ENCODE results near the gene DDX5. TPM values are rescaled to one million over a fixed set of nuclear protein-coding genes. Genes with fewer than 3 reads are reported as not detected.

The DDX5 gene
- total and polyA plus RNA-seq, 2 donors (not counting 1 experiment from before 2014, with no cell fraction given), result 1,560 to 2,167 TPM

DNA sequence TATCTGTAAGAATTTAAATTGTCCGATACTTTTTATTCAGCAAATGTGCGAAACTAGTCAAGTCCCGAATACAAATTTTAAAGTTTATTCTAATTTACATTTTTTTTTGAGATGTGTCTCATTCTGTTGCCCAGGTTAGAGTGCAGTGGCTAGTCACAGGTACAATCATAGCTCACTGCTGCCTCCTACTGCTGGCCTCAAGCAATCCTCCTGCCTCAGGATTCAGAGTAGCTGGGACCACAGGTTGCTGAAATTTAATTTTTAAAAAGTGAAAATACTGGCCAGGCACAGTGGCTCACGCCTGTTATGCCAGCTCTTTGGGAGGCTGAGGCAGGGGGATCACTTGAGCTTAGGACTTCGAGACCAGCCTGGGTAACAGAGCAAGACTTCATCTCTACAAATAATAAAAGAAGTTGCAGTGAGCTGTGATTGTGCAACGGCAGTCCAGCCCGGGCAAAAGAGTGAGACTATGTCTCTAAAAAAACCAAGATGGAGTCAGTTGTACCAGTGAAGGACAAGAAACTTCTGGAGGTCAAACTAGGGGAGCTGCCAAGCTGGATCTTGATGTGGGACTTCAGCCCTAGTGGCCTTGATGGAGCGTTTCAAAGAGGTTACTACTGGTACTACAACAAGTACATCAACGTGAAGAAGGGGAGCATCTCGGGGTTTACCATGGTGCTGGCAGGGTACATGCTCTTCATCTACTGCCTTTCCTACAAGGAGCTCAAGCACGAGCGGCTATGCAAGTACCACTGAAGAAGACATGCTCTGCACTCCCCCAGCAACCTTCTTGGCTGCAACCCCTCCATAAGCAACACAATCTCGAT is 14.8 kb downstream of the DDX5 start:
- no peaks in the 10 kb centered on the region for H4K20me1 ChIP-seq (ENCODE audit: control insufficient read depth, insufficient read depth, low read length, poor library complexity, severe bottlenecking)
- H3K27me3 ChIP-seq (replicated peaks in 1 of 4; ENCODE audit: control extremely low read depth in 1 of 4, control insufficient read depth in 3 of 4, insufficient read depth in 4 of 4, low read length in 3 of 4), result no peaks in the 10 kb centered on the region
- no peak overlapping the region for H3K27ac ChIP-seq (ENCODE audit: low read length in 2 of 2)
- peaks cover 31% of the 10 kb centered on the region for H3K79me2 ChIP-seq (ENCODE audit: control insufficient read depth, insufficient read depth, low read length)
- no peak overlapping the region for H3K4me3 ChIP-seq (ENCODE audit: control extremely low read depth in 1 of 5, extremely low read depth in 1 of 5, insufficient read depth in 1 of 5, low read depth in 2 of 5, low read length in 4 of 5)
- Mint-ChIP-seq H3K9me3 (ENCODE audit: insufficient read depth) (no peaks in the 10 kb centered on the region), H3K27me3 (no peaks in the 10 kb centered on the region), H3K4me3 (no peak overlapping the region), H3K27ac (no peak overlapping the region), H3K4me1 (peaks cover 24% of the 10 kb centered on the region)
- no peak overlapping the region for H2AFZ ChIP-seq (ENCODE audit: insufficient read depth, low read depth, low read length, poor library complexity, severe bottlenecking)
- DNase-seq, result peak; percentile 61
- no peak for TF ChIP-seq EZH2 (IDR thresholded peaks at IDR 0.05; ENCODE audit: borderline replicate concordance, insufficient read depth, low read depth, low read length, poor library complexity, severe bottlenecking)
- TF ChIP-seq, protein P1, sequence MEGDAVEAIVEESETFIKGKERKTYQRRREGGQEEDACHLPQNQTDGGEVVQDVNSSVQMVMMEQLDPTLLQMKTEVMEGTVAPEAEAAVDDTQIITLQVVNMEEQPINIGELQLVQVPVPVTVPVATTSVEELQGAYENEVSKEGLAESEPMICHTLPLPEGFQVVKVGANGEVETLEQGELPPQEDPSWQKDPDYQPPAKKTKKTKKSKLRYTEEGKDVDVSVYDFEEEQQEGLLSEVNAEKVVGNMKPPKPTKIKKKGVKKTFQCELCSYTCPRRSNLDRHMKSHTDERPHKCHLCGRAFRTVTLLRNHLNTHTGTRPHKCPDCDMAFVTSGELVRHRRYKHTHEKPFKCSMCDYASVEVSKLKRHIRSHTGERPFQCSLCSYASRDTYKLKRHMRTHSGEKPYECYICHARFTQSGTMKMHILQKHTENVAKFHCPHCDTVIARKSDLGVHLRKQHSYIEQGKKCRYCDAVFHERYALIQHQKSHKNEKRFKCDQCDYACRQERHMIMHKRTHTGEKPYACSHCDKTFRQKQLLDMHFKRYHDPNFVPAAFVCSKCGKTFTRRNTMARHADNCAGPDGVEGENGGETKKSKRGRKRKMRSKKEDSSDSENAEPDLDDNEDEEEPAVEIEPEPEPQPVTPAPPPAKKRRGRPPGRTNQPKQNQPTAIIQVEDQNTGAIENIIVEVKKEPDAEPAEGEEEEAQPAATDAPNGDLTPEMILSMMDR (IDR thresholded peaks at IDR 0.05), result peak; percentile 68
- intact Hi-C loops (cut with micrococcal nuclease), result loop anchor here (1.0 kb wide), 1 partner anchor 71 kb away; no protein-coding TSS in a partner anchor
- no peak overlapping the region for H3K4me2 ChIP-seq (replicated peaks; ENCODE audit: low read depth, low read length, poor library complexity, severe bottlenecking)
- ChIA-PET POLR2A (interaction anchor here (0.9 to 2.0 kb wide), 3 partner anchors 14 to 71 kb away, joined by 5 to 9 read pairs (median 6); partner anchors contain the start of genes CEP95 and DDX5), CTCF (interaction anchor here (0.7 to 5.9 kb wide), 19 partner anchors 11 to 739 kb away, joined by 3 to 199 read pairs (median 5); partner anchors contain the start of genes CEP95 and DDX5)
- H3K36me3 ChIP-seq (replicated peaks in 1 of 2; ENCODE audit: control extremely low read depth in 1 of 2, control insufficient read depth in 1 of 2, extremely low read depth in 1 of 2, insufficient read depth in 2 of 2, low read length in 1 of 2), result peaks cover 2 to 49% of the 10 kb centered on the region in 2 experiments
- WGBS (ENCODE audit: insufficient coverage), result 95% methylated on average over 7 of the region's 13 CpGs
- ATAC-seq (ENCODE audit: low read depth), result peak; percentile 65
- H3K9ac ChIP-seq (ENCODE audit: low read length), result no peak overlapping the region
- no peaks in the 10 kb centered on the region for H3K9me3 ChIP-seq (ENCODE audit: control extremely low read depth in 1 of 3, control insufficient read depth in 2 of 3, insufficient read depth in 1 of 3, low read length in 2 of 3)
- H3K4me1 ChIP-seq (ENCODE audit: control insufficient read depth in 2 of 2, insufficient read depth in 2 of 2, low read length in 2 of 2), result peaks cover 20 to 21% of the 10 kb centered on the region in 2 donors

DNA sequence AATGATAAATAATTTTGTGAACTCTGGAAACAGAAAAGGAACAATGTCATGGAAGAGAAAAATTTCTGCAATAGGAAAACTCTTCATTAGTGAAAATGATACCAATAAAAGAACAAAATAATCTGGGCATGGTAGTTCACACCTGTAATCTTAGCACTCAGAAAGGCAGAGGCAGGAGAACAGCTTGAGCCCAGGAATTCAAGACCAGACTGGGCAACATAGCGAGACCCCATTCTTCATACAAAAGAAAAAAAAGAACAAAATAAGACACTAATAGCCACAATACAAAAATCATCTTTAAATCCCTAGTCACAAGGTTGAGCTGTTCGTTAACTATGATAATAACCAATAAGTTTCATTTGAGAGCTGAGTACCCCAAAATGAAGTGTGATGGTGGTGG is 17.8 kb downstream of the DDX5 start:
- WGBS (ENCODE audit: insufficient coverage), result no CpG with 5 or more reads among the region's 2 CpGs
- ATAC-seq (ENCODE audit: low read depth) (no peak), DNase-seq (no peak)
- H3K27ac Mint-ChIP-seq, result no peak overlapping the region
- no peak for TF ChIP-seq EZH2 (IDR thresholded peaks at IDR 0.05; ENCODE audit: borderline replicate concordance, insufficient read depth, low read depth, low read length, poor library complexity, severe bottlenecking)
- TF ChIP-seq, protein P1 (IDR thresholded peaks at IDR 0.05), result no peak
- ChIA-PET POLR2A (interaction anchor here (0.7 kb wide), 1 partner anchor 174 kb away, joined by 4 read pairs; no protein-coding TSS in a partner anchor), CTCF (interaction anchor here (0.9 to 5.9 kb wide), 2 partner anchors 10 to 69 kb away, joined by 4 to 199 read pairs; no protein-coding TSS in a partner anchor)
- H3K27me3 Mint-ChIP-seq, result no peaks in the 10 kb centered on the region
- peaks cover 2 to 76% of the 10 kb centered on the region in 2 experiments for H3K36me3 ChIP-seq (replicated peaks in 1 of 2; ENCODE audit: control extremely low read depth in 1 of 2, control insufficient read depth in 1 of 2, extremely low read depth in 1 of 2, insufficient read depth in 2 of 2, low read length in 1 of 2)
- H3K9me3 ChIP-seq (ENCODE audit: control extremely low read depth in 1 of 3, control insufficient read depth in 2 of 3, insufficient read depth in 1 of 3, low read length in 2 of 3), result no peaks in the 10 kb centered on the region
- no peak overlapping the region for H3K4me3 ChIP-seq (ENCODE audit: control extremely low read depth in 1 of 5, extremely low read depth in 1 of 5, insufficient read depth in 1 of 5, low read depth in 2 of 5, low read length in 4 of 5)
- H3K4me2 ChIP-seq (replicated peaks; ENCODE audit: low read depth, low read length, poor library complexity, severe bottlenecking), result no peak overlapping the region
- peaks cover 3% of the 10 kb centered on the region for H3K4me1 Mint-ChIP-seq
- H3K4me1 ChIP-seq (ENCODE audit: control insufficient read depth in 2 of 2, insufficient read depth in 2 of 2, low read length in 2 of 2), result no peaks in the 10 kb centered on the region
- no peak overlapping the region for H3K9ac ChIP-seq (ENCODE audit: low read length)
- H3K79me2 ChIP-seq (ENCODE audit: control insufficient read depth, insufficient read depth, low read length), result peaks cover 13% of the 10 kb centered on the region
- intact Hi-C loops (cut with micrococcal nuclease), result no loop called here
- no peaks in the 10 kb centered on the region for H4K20me1 ChIP-seq (ENCODE audit: control insufficient read depth, insufficient read depth, low read length, poor library complexity, severe bottlenecking)
- H2AFZ ChIP-seq (ENCODE audit: insufficient read depth, low read depth, low read length, poor library complexity, severe bottlenecking), result no peak overlapping the region
- no peaks in the 10 kb centered on the region for H3K27me3 ChIP-seq (replicated peaks in 1 of 4; ENCODE audit: control extremely low read depth in 1 of 4, control insufficient read depth in 3 of 4, insufficient read depth in 4 of 4, low read length in 3 of 4)
- no peak overlapping the region for H3K4me3 Mint-ChIP-seq
- H3K9me3 Mint-ChIP-seq (ENCODE audit: insufficient read depth), result no peaks in the 10 kb centered on the region
- H3K27ac ChIP-seq (ENCODE audit: low read length in 2 of 2), result no peak overlapping the region
